H9 (cell line): ENCODE data around the gene DHFR2. TPM values are rescaled to one million over a fixed set of nuclear protein-coding genes. Genes with fewer than 3 reads are reported as not detected.

Experiments
- DNase-seq: peaks from one replicate; pipeline ENCODE4 v3.0.0-alpha.2; 2017
- H2AFZ ChIP-seq: one replicate; pipeline ENCODE4 v1.6.1; 2013; ENCODE audit warnings: mild to moderate bottlenecking, low read length, control low read depth, moderate library complexity
- H2AK5ac ChIP-seq: 2 replicates; pipeline ENCODE4 v1.6.1; 2013; ENCODE audit warnings: low read length, control low read depth, mixed read lengths; ENCODE audit not compliant: insufficient read length
- H2BK120ac ChIP-seq: one replicate; pipeline ENCODE4 v1.6.1; 2013; ENCODE audit warnings: low read depth, mild to moderate bottlenecking, low read length, control low read depth, inconsistent platforms; ENCODE audit not compliant: poor library complexity, severe bottlenecking
- H2BK12ac ChIP-seq: 2 replicates; pipeline ENCODE4 v1.6.1; 2013; ENCODE audit warnings: low read length, control low read depth, mixed read lengths, low read depth; ENCODE audit not compliant: insufficient read length
- H2BK15ac ChIP-seq: 2 replicates; pipeline ENCODE4 v1.6.1; 2013; ENCODE audit warnings: low read depth, low read length, control low read depth
- H2BK20ac ChIP-seq: one replicate; pipeline ENCODE4 v1.6.1; 2013; ENCODE audit warnings: low read depth, mild to moderate bottlenecking, low read length, control low read depth, inconsistent platforms; ENCODE audit not compliant: poor library complexity, severe bottlenecking
- H2BK5ac ChIP-seq: 2 replicates; pipeline ENCODE4 v1.6.1; 2013; ENCODE audit warnings: low read length, control low read depth, mixed read lengths; ENCODE audit not compliant: insufficient read length
- H3K14ac ChIP-seq: 2 replicates; pipeline ENCODE4 v1.6.1; 2013; ENCODE audit warnings: low read length, control low read depth; ENCODE audit not compliant: insufficient read depth
- H3K18ac ChIP-seq: 2 replicates; pipeline ENCODE4 v1.6.1; 2013; ENCODE audit warnings: low read depth, mild to moderate bottlenecking, mixed read lengths, low read length, control low read depth; ENCODE audit not compliant: insufficient read length
- H3K23ac ChIP-seq: 2 replicates; pipeline ENCODE4 v1.6.1; 2013; ENCODE audit warnings: low read length, control low read depth, mixed read lengths, low read depth; ENCODE audit not compliant: insufficient read length
- H3K23me2 ChIP-seq: 2 replicates; pipeline ENCODE4 v1.6.1; 2013; ENCODE audit warnings: low read depth, mild to moderate bottlenecking, mixed read lengths, low read length, control low read depth; ENCODE audit not compliant: insufficient read length, poor library complexity, severe bottlenecking
- H3K27ac ChIP-seq: 2 replicates; pipeline ENCODE4 v1.5.1; 2013; ENCODE audit warnings: low read length, control low read depth, mixed read lengths, low read depth; ENCODE audit not compliant: insufficient read length
- H3K27me3 ChIP-seq: 2 replicates; pipeline ENCODE4 v1.6.1; 2013; ENCODE audit warnings: low read length, control low read depth, inconsistent platforms; ENCODE audit not compliant: insufficient read depth
- H3K4ac ChIP-seq: 2 replicates; pipeline ENCODE4 v1.6.1; 2013; ENCODE audit warnings: low read depth, mild to moderate bottlenecking, control low read depth, inconsistent platforms, low read length, moderate library complexity
- H3K4me1 ChIP-seq: 2 replicates; pipeline ENCODE4 v1.6.1; 2013; ENCODE audit warnings: low read length, control low read depth, inconsistent platforms; ENCODE audit not compliant: insufficient read depth
- H3K4me2 ChIP-seq: 2 replicates; pipeline ENCODE4 v1.6.1; 2013; ENCODE audit warnings: low read length, control low read depth, mixed read lengths; ENCODE audit not compliant: insufficient read length, insufficient read depth
- H3K56ac ChIP-seq: 2 replicates; pipeline ENCODE4 v1.6.1; 2013; ENCODE audit warnings: low read depth, mild to moderate bottlenecking, mixed read lengths, low read length, control low read depth; ENCODE audit not compliant: insufficient read length
- H3K79me1 ChIP-seq: 2 replicates; pipeline ENCODE4 v1.6.1; 2013; ENCODE audit warnings: low read depth, mild to moderate bottlenecking, moderate library complexity, low read length, control low read depth, inconsistent platforms; ENCODE audit not compliant: insufficient read depth, poor library complexity, severe bottlenecking
- H3K79me2 ChIP-seq: 2 replicates; pipeline ENCODE4 v1.6.1; 2013; ENCODE audit warnings: low read length, control low read depth, inconsistent platforms; ENCODE audit not compliant: insufficient read depth
- H3K9ac ChIP-seq: 2 replicates; pipeline ENCODE4 v1.6.1; 2013; ENCODE audit warnings: low read length, control low read depth, mixed read lengths; ENCODE audit not compliant: insufficient read length; ENCODE audit errors: extremely low read depth
- H3K9me3 ChIP-seq: one replicate; pipeline ENCODE4 v1.6.1; 2013; ENCODE audit warnings: low read depth, low read length, inconsistent platforms; ENCODE audit not compliant: control insufficient read depth
- H3T11ph ChIP-seq: one replicate; pipeline ENCODE4 v1.6.1; 2013; ENCODE audit warnings: mild to moderate bottlenecking, low read length, control low read depth, inconsistent platforms
- H4K20me1 ChIP-seq: one replicate; pipeline ENCODE4 v1.6.1; 2013; ENCODE audit not compliant: control insufficient read depth, insufficient read length, insufficient read depth
- H4K5ac ChIP-seq: 2 replicates; pipeline ENCODE4 v1.6.1; 2013; ENCODE audit warnings: low read depth, mild to moderate bottlenecking, mixed read lengths, low read length, control low read depth; ENCODE audit not compliant: insufficient read length
- H4K8ac ChIP-seq: replicated peaks from 2 replicates; pipeline ENCODE4 v1.6.1; 2013; ENCODE audit warnings: low read length, control low read depth, mixed read lengths, low read depth; ENCODE audit not compliant: insufficient read length
- H4K91ac ChIP-seq: 2 replicates; pipeline ENCODE4 v1.6.1; 2013; ENCODE audit warnings: low read depth, mild to moderate bottlenecking, moderate library complexity, mixed read lengths, low read length, control low read depth; ENCODE audit not compliant: insufficient read length
- H3K27ac Mint-ChIP-seq, 3 experiments: 2 replicates in 2 of 3; 3 replicates in 1 of 3; pipeline ENCODE4 v1.8.0; 2020 to 2021; ENCODE audit warnings: mixed read lengths in 3 of 3, mild to moderate bottlenecking in 1 of 3, moderate library complexity in 1 of 3
- H3K27me3 Mint-ChIP-seq: 2 replicates; pipeline ENCODE4 v1.8.0; 2021; ENCODE audit warnings: low read depth, mild to moderate bottlenecking, moderate library complexity, mixed read lengths
- H3K36me3 Mint-ChIP-seq, 3 experiments: 2 replicates in 2 of 3; 3 replicates in 1 of 3; pipeline ENCODE4 v1.8.0; 2020 to 2021; ENCODE audit warnings: low read depth in 3 of 3, mixed read lengths in 3 of 3; ENCODE audit not compliant: insufficient read depth in 1 of 3
- H3K4me1 Mint-ChIP-seq, 2 experiments: 2 replicates each; pipeline ENCODE4 v1.8.0; 2020; ENCODE audit warnings: mixed read lengths in 2 of 2
- H3K4me3 Mint-ChIP-seq, 2 experiments: 2 replicates in 1 of 2; 3 replicates in 1 of 2; pipeline ENCODE4 v1.8.0; 2020 to 2021; ENCODE audit warnings: mild to moderate bottlenecking in 2 of 2, mixed read lengths in 2 of 2, moderate library complexity in 1 of 2
- H3K9me3 Mint-ChIP-seq, 2 experiments: 2 replicates in 1 of 2; 3 replicates in 1 of 2; pipeline ENCODE4 v1.8.0; 2020; ENCODE audit warnings: mild to moderate bottlenecking in 2 of 2, mixed read lengths in 2 of 2, moderate library complexity in 1 of 2
- WGBS: extraction: QIAGEN DNeasy Blood & Tissue Kit; methylation state at CpG from one replicate; pipeline ENCODE4 v1.1.7; 2013; ENCODE audit warnings: missing lambda C conversion rate, low lambda C conversion rate, mixed read lengths; ENCODE audit not compliant: insufficient read length; ENCODE audit errors: extremely low coverage; 5-methylcytosine and 5-hydroxymethylcytosine counted together
- total RNA-seq: library from RNA; stranded (reverse); gene quantifications from 2 replicates; pipeline ENCODE4 v1.2.1, GENCODE V29; 2021
- TF ChIP-seq, protein P1 (sequence below): fragments of 200-600 bp; sonication (generic); conservative IDR thresholded peaks from 3 replicates; pipeline ENCODE4 v1.8.0; 2021; ENCODE audit warnings: antibody characterized with exemption, mild to moderate bottlenecking

DHFR2 gene
- total RNA-seq, 1 experiment from 2014 or later: 1.6 TPM

DNA sequence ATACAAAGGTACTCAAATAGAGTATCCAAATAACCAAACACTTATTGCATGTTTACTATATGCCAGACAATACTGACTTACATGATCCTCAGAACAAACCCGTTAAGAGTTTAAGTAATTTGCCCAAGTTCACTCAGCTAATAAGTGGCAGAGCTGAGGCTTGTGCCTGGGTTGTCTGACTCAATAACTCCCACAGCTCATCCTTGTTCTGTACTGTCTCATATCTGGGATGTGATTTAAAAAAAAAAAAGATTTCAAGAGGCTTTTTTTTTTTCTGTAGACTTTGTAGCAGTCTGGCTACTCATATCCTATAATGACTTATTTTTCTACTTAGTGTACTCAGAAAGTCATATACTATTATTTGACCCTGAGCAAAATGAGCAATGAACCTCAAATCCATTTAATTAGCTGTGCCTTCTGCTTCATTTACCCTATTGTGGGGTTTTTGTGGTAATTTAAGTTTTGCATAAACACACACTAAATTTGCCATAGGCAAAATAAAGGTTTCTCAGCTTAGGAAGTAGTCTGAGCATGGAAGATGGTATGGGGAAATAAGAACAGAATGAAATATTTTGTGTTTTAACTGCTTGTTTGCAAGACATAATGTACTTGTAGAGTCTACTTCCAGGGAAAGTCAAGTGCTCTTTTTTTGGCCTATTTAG is 3.2 kb upstream of the DHFR2 start:
- no peak overlapping the region for H2BK5ac ChIP-seq
- H3K23ac ChIP-seq: no peak overlapping the region
- H3K4me1 Mint-ChIP-seq: peaks cover 5 to 8% of the 10 kb centered on the region in 2 experiments
- H3K79me1 ChIP-seq: peaks cover 4% of the 10 kb centered on the region
- H3K36me3 Mint-ChIP-seq: peaks cover 8 to 15% (median 9%) of the 10 kb centered on the region in 3 experiments; a peak in 6 of 7 replicates
- DNase-seq: no peak
- H3K18ac ChIP-seq: no peak overlapping the region
- H2BK120ac ChIP-seq: no peak overlapping the region
- H2BK20ac ChIP-seq: no peak overlapping the region
- H3K27ac Mint-ChIP-seq: no peak overlapping the region
- no peak overlapping the region for H3K4me3 Mint-ChIP-seq
- TF ChIP-seq, protein P1, sequence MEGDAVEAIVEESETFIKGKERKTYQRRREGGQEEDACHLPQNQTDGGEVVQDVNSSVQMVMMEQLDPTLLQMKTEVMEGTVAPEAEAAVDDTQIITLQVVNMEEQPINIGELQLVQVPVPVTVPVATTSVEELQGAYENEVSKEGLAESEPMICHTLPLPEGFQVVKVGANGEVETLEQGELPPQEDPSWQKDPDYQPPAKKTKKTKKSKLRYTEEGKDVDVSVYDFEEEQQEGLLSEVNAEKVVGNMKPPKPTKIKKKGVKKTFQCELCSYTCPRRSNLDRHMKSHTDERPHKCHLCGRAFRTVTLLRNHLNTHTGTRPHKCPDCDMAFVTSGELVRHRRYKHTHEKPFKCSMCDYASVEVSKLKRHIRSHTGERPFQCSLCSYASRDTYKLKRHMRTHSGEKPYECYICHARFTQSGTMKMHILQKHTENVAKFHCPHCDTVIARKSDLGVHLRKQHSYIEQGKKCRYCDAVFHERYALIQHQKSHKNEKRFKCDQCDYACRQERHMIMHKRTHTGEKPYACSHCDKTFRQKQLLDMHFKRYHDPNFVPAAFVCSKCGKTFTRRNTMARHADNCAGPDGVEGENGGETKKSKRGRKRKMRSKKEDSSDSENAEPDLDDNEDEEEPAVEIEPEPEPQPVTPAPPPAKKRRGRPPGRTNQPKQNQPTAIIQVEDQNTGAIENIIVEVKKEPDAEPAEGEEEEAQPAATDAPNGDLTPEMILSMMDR: no peak
- no peaks in the 10 kb centered on the region for H3K27me3 ChIP-seq
- H4K91ac ChIP-seq: no peak overlapping the region
- H3K14ac ChIP-seq: no peak overlapping the region
- no peaks in the 10 kb centered on the region for H4K20me1 ChIP-seq
- H3K9me3 ChIP-seq: no peaks in the 10 kb centered on the region
- no peak overlapping the region for H4K8ac ChIP-seq
- no peak overlapping the region for H3K4me2 ChIP-seq
- H3K4me1 ChIP-seq: no peaks in the 10 kb centered on the region; the same call in none of the 2 replicates
- no peaks in the 10 kb centered on the region; the same call in 1 of the 2 replicates for H3K79me2 ChIP-seq
- H3K23me2 ChIP-seq: peaks cover 8% of the 10 kb centered on the region
- no peak overlapping the region for H2AK5ac ChIP-seq
- H3K27ac ChIP-seq: no peak overlapping the region
- no peak overlapping the region for H2BK12ac ChIP-seq
- no peak overlapping the region for H3T11ph ChIP-seq
- H2BK15ac ChIP-seq: no peak overlapping the region
- H4K5ac ChIP-seq: no peak overlapping the region
- no CpG with 5 or more reads among the region's 1 CpG for WGBS
- H3K9me3 Mint-ChIP-seq: peaks cover 0 to 2% of the 10 kb centered on the region in 2 experiments; a peak in 1 of 5 replicates
- no peak overlapping the region for H3K56ac ChIP-seq
- H3K27me3 Mint-ChIP-seq: no peaks in the 10 kb centered on the region
- H3K4ac ChIP-seq: no peak overlapping the region
- H3K9ac ChIP-seq: no peak overlapping the region
- no peak overlapping the region for H2AFZ ChIP-seq
